Measurements from ENCODE around the gene C4orf54. TPM values are rescaled to one million over a fixed set of nuclear protein-coding genes. Genes with fewer than 3 reads are reported as not detected.

Gene C4orf54
- total and polyA plus RNA-seq, 2 of the 8 experiments (the other 6 are each of a cell fraction or from before 2014, with no cell fraction given): not detected

DNA sequence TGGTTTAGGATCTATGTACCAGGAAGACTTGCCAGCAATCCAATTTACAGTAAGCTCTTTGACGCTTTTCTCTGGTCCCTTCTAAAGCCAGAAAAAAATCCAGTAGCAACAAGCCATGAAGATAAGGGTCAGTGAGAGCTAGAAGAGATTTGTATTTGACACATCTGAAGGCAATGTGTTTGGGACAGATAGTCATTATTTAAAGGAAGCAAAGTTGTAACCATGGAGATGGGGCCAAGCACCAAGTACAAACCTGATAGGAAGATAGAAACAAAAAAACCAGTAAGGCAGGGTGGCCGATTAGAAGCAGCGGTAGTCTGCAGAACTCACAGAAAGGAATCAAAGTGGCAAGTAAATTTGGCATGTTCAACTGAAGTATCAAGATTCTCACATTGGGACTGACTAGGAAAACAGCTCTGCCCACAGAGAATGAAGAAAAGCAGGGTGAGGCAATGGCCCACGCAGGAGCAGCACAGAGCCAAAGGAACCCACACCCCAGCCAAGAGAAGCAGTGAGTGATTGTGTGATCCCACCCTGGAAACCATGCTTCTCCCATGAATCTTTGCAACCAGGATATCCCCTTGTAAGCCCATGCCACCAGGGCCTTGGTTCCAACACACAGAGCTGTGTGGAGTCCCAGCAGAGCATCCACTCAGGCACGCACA lies 12.9 kb upstream of the C4orf54 start:
- TF ChIP-seq RXRA (IDR thresholded peaks at IDR 0.05; ENCODE audit: insufficient read depth, low read depth, low read length) (no peak), POLR2A (IDR thresholded peaks at IDR 0.05; ENCODE audit: control extremely low read depth in 1 of 2, low read depth in 2 of 2, low read length in 2 of 2) (no peak), CREB1 (IDR thresholded peaks at IDR 0.05) (no peak)
- Histone ChIP-seq H3K4me1 (replicated peaks in 1 of 4; ENCODE audit: control insufficient read depth in 3 of 4, insufficient read depth in 4 of 4, low read length in 3 of 4) (no peaks in the 10 kb centered on the region), H2BK120ac (replicated peaks; ENCODE audit: low read depth, low read length) (no peak overlapping the region), H3K14ac (ENCODE audit: insufficient read length) (no peak overlapping the region), H3K23me2 (ENCODE audit: low read depth, low read length) (no peaks in the 10 kb centered on the region), H3K79me1 (ENCODE audit: low read depth, low read length) (no peaks in the 10 kb centered on the region), H2BK15ac (ENCODE audit: low read length) (no peak overlapping the region), H3K27ac (ENCODE audit: low read depth, low read length) (no peak overlapping the region), H3K36me3 (ENCODE audit: control insufficient read depth in 2 of 4, insufficient read depth in 4 of 4, low read length in 3 of 4) (no peaks in the 10 kb centered on the region), H3K79me2 (ENCODE audit: control insufficient read depth in 1 of 2, insufficient read depth in 2 of 2, low read length in 2 of 2) (no peaks in the 10 kb centered on the region), H4K5ac (ENCODE audit: insufficient read length, low read depth, low read length) (no peak overlapping the region), H4K91ac (replicated peaks; ENCODE audit: insufficient read length, low read length) (no peak overlapping the region), H3K4ac (replicated peaks; ENCODE audit: insufficient read length, low read depth, low read length) (no peak overlapping the region), H2BK20ac (ENCODE audit: low read length) (no peak overlapping the region), H3K9me3 (ENCODE audit: insufficient read depth in 2 of 2, low read depth in 1 of 2, low read length in 1 of 2) (no peaks in the 10 kb centered on the region), H3K27me3 (replicated peaks in 1 of 4; ENCODE audit: control insufficient read depth in 3 of 4, extremely low read depth in 1 of 4, insufficient read depth in 3 of 4, low read length in 3 of 4) (no peaks in the 10 kb centered on the region), H3K4me3 (ENCODE audit: extremely low read depth in 1 of 4, insufficient read depth in 2 of 4, low read depth in 3 of 4, low read length in 4 of 4) (no peak overlapping the region), H3K23ac (ENCODE audit: insufficient read length) (no peak overlapping the region), H3K18ac (ENCODE audit: extremely low read depth, low read length) (no peak overlapping the region), H4K8ac (ENCODE audit: extremely low read depth, insufficient read depth, low read length) (no peak overlapping the region), H2AFZ (ENCODE audit: low read length) (0 out of 2 replicates have a peak overlapping the region, but pooled peaks have one; percentile 94), H3K9ac (replicated peaks in 1 of 4; ENCODE audit: extremely low read depth in 1 of 4, low read depth in 3 of 4, low read length in 3 of 4) (no peak overlapping the region), H3K4me2 (ENCODE audit: insufficient read depth in 1 of 2, low read depth in 2 of 2, low read length in 2 of 2) (no peak overlapping the region), H2BK12ac (ENCODE audit: low read depth, low read length) (no peak overlapping the region), H2AK5ac (ENCODE audit: low read depth, low read length) (no peak overlapping the region), H3K56ac (replicated peaks; ENCODE audit: insufficient read length, low read depth, low read length) (no peak overlapping the region), H2BK5ac (ENCODE audit: low read depth, low read length) (no peak overlapping the region), H4K20me1 (replicated peaks in 1 of 2; ENCODE audit: control insufficient read depth in 1 of 2, insufficient read depth in 2 of 2, low read length in 2 of 2) (no peaks in the 10 kb centered on the region)
- CTCF ChIA-PET (ENCODE audit: partially characterized antibody): interaction anchor here (0.6 to 1.1 kb wide), 2 partner anchors 38 to 1557 kb away, joined by 3 to 4 read pairs; no protein-coding TSS in a partner anchor
- FAIRE-seq (no peak), DNase-seq (ENCODE audit: low read depth in 1 of 2, low spot score in 2 of 2) (no peak)
- WGBS, 2 experiments (ENCODE audit: extremely low coverage in 1 of 2, insufficient coverage in 1 of 2, insufficient read length in 1 of 2, insufficient replicate concordance in 2 of 2, low coverage in 1 of 2, low lambda C conversion rate in 2 of 2, missing lambda C conversion rate in 1 of 2): 87% methylated on average over 5 of the region's 5 CpGs; no CpG with 5 or more reads in 1 of the 2 experiments
- POLR2A ChIA-PET (ENCODE audit: partially characterized antibody): no interaction called here
